Measurements from ENCODE around the gene ARFGEF3. TPM values are rescaled to one million over a fixed set of nuclear protein-coding genes. Genes with fewer than 3 reads are reported as not detected.
"Not testable (repeated sequence)": the region's sequence is repeated elsewhere in the genome, so short reads cannot be mapped to it uniquely, and the experiment has no call there.

Gene ARFGEF3
- total and polyA plus RNA-seq, 3 experiments from 2014 or later, result 0.09 to 0.11 TPM; not detected in 1

DNA sequence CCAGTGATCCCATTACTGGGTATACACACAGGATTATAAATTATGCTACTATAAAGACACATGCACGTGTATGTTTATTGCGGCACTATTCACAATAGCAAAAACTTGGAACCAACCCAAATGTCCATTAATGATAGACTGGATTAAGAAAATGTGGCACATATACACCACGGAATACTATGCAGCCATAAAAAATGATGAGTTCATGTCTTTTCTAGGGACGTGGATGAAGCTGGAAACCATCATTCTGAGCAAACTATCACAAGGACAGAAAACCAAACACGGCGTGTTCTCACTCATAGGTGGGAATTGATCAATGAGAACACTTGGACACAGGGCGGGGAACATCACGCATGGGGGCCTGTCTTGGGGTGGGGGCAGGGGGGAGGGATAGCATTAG lies 206.9 kb downstream of the ARFGEF3 start:
- H3K36me3 Mint-ChIP-seq; H3K4me1 ChIP-seq (ENCODE audit: insufficient read depth, low read length); H3K4me3 Mint-ChIP-seq; H3K4me3 ChIP-seq (ENCODE audit: low read length); H3K9me3 Mint-ChIP-seq; H3K27ac Mint-ChIP-seq; POLR2A ChIA-PET; DNase-seq; H3K4me1 Mint-ChIP-seq; CTCF ChIA-PET; H3K9me3 ChIP-seq (ENCODE audit: low read length); H3K27me3 ChIP-seq (ENCODE audit: insufficient read depth, low read length, poor library complexity, severe bottlenecking); H3K27ac ChIP-seq (ENCODE audit: low read depth, low read length); H3K36me3 ChIP-seq (ENCODE audit: insufficient read depth, low read length): not testable (repeated sequence)
- H3K27me3 Mint-ChIP-seq, result peaks cover 25 to 33% of the 10 kb centered on the region in 2 donors

- Mint-ChIP-seq H3K4me1 (no peaks in the 10 kb centered on the region), H3K9me3 (peaks cover 0 to 7% (median 5%) of the 10 kb centered on the region in 5 donors), H3K27me3 (peaks cover 18 to 20% of the 10 kb centered on the region in 2 donors), H3K4me3 (no peak overlapping the region), H3K27ac (no peak overlapping the region), H3K36me3 (no peaks in the 10 kb centered on the region)
- Histone ChIP-seq H3K4me3 (ENCODE audit: low read length) (no peak overlapping the region), H3K4me1 (ENCODE audit: insufficient read depth, low read length) (no peaks in the 10 kb centered on the region), H3K9me3 (ENCODE audit: low read length) (no peaks in the 10 kb centered on the region), H3K27me3 (ENCODE audit: insufficient read depth, low read length, poor library complexity, severe bottlenecking) (no peaks in the 10 kb centered on the region), H3K27ac (ENCODE audit: low read depth, low read length) (no peak overlapping the region), H3K36me3 (ENCODE audit: insufficient read depth, low read length) (no peaks in the 10 kb centered on the region)
- POLR2A ChIA-PET, result no interaction called here
- no peak for DNase-seq
- CTCF ChIA-PET, result no interaction called here
These were observed 209.1 kb downstream of the ARFGEF3 start for GRCh38 chr6:138370631-138371451.

DNA sequence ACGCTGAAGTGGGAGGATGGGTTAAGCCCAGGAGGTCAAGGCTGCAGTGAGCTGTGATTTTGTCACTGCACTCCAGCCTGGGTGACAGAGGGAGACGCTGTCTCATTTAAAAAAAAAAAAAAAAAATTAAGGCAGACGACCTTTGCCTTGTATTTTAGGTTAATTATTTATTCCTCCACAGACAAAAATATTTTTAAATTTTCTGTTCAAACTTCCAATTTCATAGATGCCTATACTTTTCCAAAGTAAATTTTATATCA lies 209.6 kb downstream of the ARFGEF3 start:
- Histone ChIP-seq H3K27ac (ENCODE audit: low read depth, low read length) (no peak overlapping the region), H3K36me3 (ENCODE audit: insufficient read depth, low read length) (no peaks in the 10 kb centered on the region), H3K27me3 (ENCODE audit: insufficient read depth, low read length, poor library complexity, severe bottlenecking) (no peaks in the 10 kb centered on the region), H3K4me1 (ENCODE audit: insufficient read depth, low read length) (no peaks in the 10 kb centered on the region), H3K9me3 (ENCODE audit: low read length) (no peaks in the 10 kb centered on the region), H3K4me3 (ENCODE audit: low read length) (no peak overlapping the region)
- POLR2A ChIA-PET, result no interaction called here
- Mint-ChIP-seq H3K4me1 (no peaks in the 10 kb centered on the region), H3K9me3 (peaks cover 0 to 7% (median 5%) of the 10 kb centered on the region in 5 donors), H3K4me3 (no peak overlapping the region), H3K27me3 (peaks cover 18% of the 10 kb centered on the region in 2 donors), H3K27ac (no peak overlapping the region), H3K36me3 (no peaks in the 10 kb centered on the region)
- no peak for DNase-seq
- CTCF ChIA-PET, result no interaction called here

DNA sequence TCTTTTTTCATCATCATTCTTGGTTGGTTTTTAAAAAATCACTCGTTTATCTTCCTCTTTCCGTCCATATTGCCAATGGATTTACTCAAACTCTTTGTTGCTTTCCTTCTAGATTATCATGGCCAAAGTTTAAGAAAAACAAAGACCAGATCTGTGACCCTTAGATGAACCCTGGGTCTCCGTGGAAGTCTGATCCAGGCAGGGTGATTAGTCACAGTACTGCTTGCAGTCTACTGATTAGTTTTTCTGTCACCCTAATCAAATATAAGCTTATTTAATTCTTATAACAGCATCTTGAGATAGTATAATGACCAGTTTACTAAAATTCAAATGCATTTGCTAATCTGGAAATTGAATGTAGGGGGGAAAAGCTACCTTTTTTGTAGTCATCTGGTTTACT lies 210.0 kb downstream of the ARFGEF3 start:
- H3K27ac Mint-ChIP-seq, result peak overlapping the region in 1 of 8 donors; percentile 46
- POLR2A ChIA-PET, result no interaction called here
- no peak overlapping the region for H3K27ac ChIP-seq (ENCODE audit: low read depth, low read length)
- no peaks in the 10 kb centered on the region for H3K4me1 ChIP-seq (ENCODE audit: insufficient read depth, low read length)
- no peaks in the 10 kb centered on the region for H3K9me3 ChIP-seq (ENCODE audit: low read length)
- no peaks in the 10 kb centered on the region for H3K36me3 ChIP-seq (ENCODE audit: insufficient read depth, low read length)
- peaks cover 0 to 7% (median 5%) of the 10 kb centered on the region in 5 donors for H3K9me3 Mint-ChIP-seq
- no peak overlapping the region for H3K4me3 Mint-ChIP-seq
- H3K4me1 Mint-ChIP-seq, result no peaks in the 10 kb centered on the region
- H3K27me3 Mint-ChIP-seq, result peaks cover 15 to 16% of the 10 kb centered on the region in 2 donors
- no peak overlapping the region for H3K4me3 ChIP-seq (ENCODE audit: low read length)
- no peaks in the 10 kb centered on the region for H3K36me3 Mint-ChIP-seq
- CTCF ChIA-PET, result no interaction called here
- no peaks in the 10 kb centered on the region for H3K27me3 ChIP-seq (ENCODE audit: insufficient read depth, low read length, poor library complexity, severe bottlenecking)
- no peak for DNase-seq

GRCh38 chr6:138372711-138373463 lies 211.1 kb downstream of the ARFGEF3 start:
- DNase-seq, result peak in 1 of 5 donors; percentile 3
- Mint-ChIP-seq H3K4me3 (no peak overlapping the region), H3K4me1 (no peaks in the 10 kb centered on the region), H3K27me3 (peaks cover 8% of the 10 kb centered on the region in 2 donors), H3K27ac (no peak overlapping the region), H3K36me3 (no peaks in the 10 kb centered on the region), H3K9me3 (peaks cover 0 to 4% (median 0%) of the 10 kb centered on the region in 5 donors)
- H3K9me3 ChIP-seq (ENCODE audit: low read length), result no peaks in the 10 kb centered on the region
- POLR2A ChIA-PET, result no interaction called here
- no peaks in the 10 kb centered on the region for H3K36me3 ChIP-seq (ENCODE audit: insufficient read depth, low read length)
- H3K4me3 ChIP-seq (ENCODE audit: low read length), result no peak overlapping the region
- no peaks in the 10 kb centered on the region for H3K27me3 ChIP-seq (ENCODE audit: insufficient read depth, low read length, poor library complexity, severe bottlenecking)
- no peak overlapping the region for H3K27ac ChIP-seq (ENCODE audit: low read depth, low read length)
- CTCF ChIA-PET, result no interaction called here
- H3K4me1 ChIP-seq (ENCODE audit: insufficient read depth, low read length), result no peaks in the 10 kb centered on the region

DNA sequence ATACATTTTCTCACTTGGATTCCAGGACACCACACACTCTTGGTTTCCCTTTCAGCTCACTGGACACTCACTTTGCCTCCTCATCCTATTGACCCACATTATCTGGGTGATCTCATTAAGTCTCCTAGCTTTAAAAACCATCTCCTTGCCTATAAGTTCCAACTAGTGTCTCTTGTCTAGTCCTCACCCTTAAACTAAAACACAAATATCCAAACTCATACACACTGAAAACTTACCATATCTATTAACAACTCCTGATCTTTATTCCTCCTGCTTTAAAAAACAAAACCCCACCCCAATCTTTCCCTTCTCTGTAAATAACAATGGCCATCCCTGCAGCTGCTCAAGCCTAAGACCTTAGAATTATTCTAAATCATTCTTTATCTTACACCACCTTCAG lies 212.5 kb downstream of the ARFGEF3 start:
- Mint-ChIP-seq H3K27me3 (peaks cover 7% of the 10 kb centered on the region in 2 donors), H3K9me3 (no peaks in the 10 kb centered on the region), H3K4me1 (no peaks in the 10 kb centered on the region), H3K4me3 (no peak overlapping the region), H3K36me3 (no peaks in the 10 kb centered on the region), H3K27ac (no peak overlapping the region)
- POLR2A ChIA-PET, result no interaction called here
- no peak overlapping the region for H3K27ac ChIP-seq (ENCODE audit: low read depth, low read length)
- H3K27me3 ChIP-seq (ENCODE audit: insufficient read depth, low read length, poor library complexity, severe bottlenecking), result no peaks in the 10 kb centered on the region
- no peak for DNase-seq
- H3K9me3 ChIP-seq (ENCODE audit: low read length), result no peaks in the 10 kb centered on the region
- no peak overlapping the region for H3K4me3 ChIP-seq (ENCODE audit: low read length)
- H3K4me1 ChIP-seq (ENCODE audit: insufficient read depth, low read length), result no peaks in the 10 kb centered on the region
- no peaks in the 10 kb centered on the region for H3K36me3 ChIP-seq (ENCODE audit: insufficient read depth, low read length)
- CTCF ChIA-PET, result no interaction called here

- ChIA-PET POLR2A (no interaction called here), CTCF (no interaction called here)
- no peaks in the 10 kb centered on the region for H3K9me3 ChIP-seq (ENCODE audit: low read length)
- Mint-ChIP-seq H3K27me3 (peaks cover 6 to 7% of the 10 kb centered on the region in 2 donors), H3K36me3 (no peaks in the 10 kb centered on the region), H3K4me3 (no peak overlapping the region), H3K9me3 (no peaks in the 10 kb centered on the region), H3K4me1 (no peaks in the 10 kb centered on the region), H3K27ac (no peak overlapping the region)
- no peak for DNase-seq
- H3K27me3 ChIP-seq (ENCODE audit: insufficient read depth, low read length, poor library complexity, severe bottlenecking), result no peaks in the 10 kb centered on the region
- no peaks in the 10 kb centered on the region for H3K4me1 ChIP-seq (ENCODE audit: insufficient read depth, low read length)
- no peaks in the 10 kb centered on the region for H3K36me3 ChIP-seq (ENCODE audit: insufficient read depth, low read length)
- no peak overlapping the region for H3K4me3 ChIP-seq (ENCODE audit: low read length)
- no peak overlapping the region for H3K27ac ChIP-seq (ENCODE audit: low read depth, low read length)
These were observed 213.1 kb downstream of the ARFGEF3 start for GRCh38 chr6:138374815-138375214.

GRCh38 chr6:138377042-138377441 lies 215.3 kb downstream of the ARFGEF3 start:
- no peaks in the 10 kb centered on the region for H3K36me3 Mint-ChIP-seq
- no peaks in the 10 kb centered on the region for H3K4me1 Mint-ChIP-seq
- no peak overlapping the region for H3K27ac Mint-ChIP-seq
- peaks cover 4 to 7% of the 10 kb centered on the region in 2 donors for H3K27me3 Mint-ChIP-seq
- Histone ChIP-seq H3K9me3 (ENCODE audit: low read length) (no peaks in the 10 kb centered on the region), H3K4me3 (ENCODE audit: low read length) (no peak overlapping the region), H3K27me3 (ENCODE audit: insufficient read depth, low read length, poor library complexity, severe bottlenecking) (no peaks in the 10 kb centered on the region), H3K4me1 (ENCODE audit: insufficient read depth, low read length) (no peaks in the 10 kb centered on the region), H3K36me3 (ENCODE audit: insufficient read depth, low read length) (no peaks in the 10 kb centered on the region), H3K27ac (ENCODE audit: low read depth, low read length) (no peak overlapping the region)
- no peak for DNase-seq
- no peak overlapping the region for H3K4me3 Mint-ChIP-seq
- POLR2A ChIA-PET, result no interaction called here
- CTCF ChIA-PET, result no interaction called here
- no peaks in the 10 kb centered on the region for H3K9me3 Mint-ChIP-seq
